Progenitor cell of endocrine pancreas (in vitro differentiated cells): ENCODE results near the gene LRP1B. TPM values are rescaled to one million over a fixed set of nuclear protein-coding genes. Genes with fewer than 3 reads are reported as not detected.

Source experiments
- DNase-seq: peaks from one replicate; pipeline ENCODE4 v3.0.0; 2021; ENCODE audit warnings: low spot score; ENCODE audit not compliant: unreplicated experiment
- H3K27ac Mint-ChIP-seq: 2 replicates; pipeline ENCODE4 v1.8.0; 2021; ENCODE audit warnings: mild to moderate bottlenecking, moderate library complexity, mixed read lengths
- H3K27me3 Mint-ChIP-seq: 2 replicates; pipeline ENCODE4 v1.8.0; 2021; ENCODE audit warnings: mixed read lengths
- H3K36me3 Mint-ChIP-seq: 2 replicates; pipeline ENCODE4 v1.8.0; 2022; ENCODE audit warnings: mixed read lengths; ENCODE audit not compliant: insufficient read depth
- H3K4me1 Mint-ChIP-seq: 2 replicates; pipeline ENCODE4 v1.8.0; 2021; ENCODE audit warnings: low read depth, mixed read lengths
- H3K4me3 Mint-ChIP-seq: 2 replicates; pipeline ENCODE4 v1.8.0; 2021; ENCODE audit warnings: low read depth, mild to moderate bottlenecking, moderate library complexity, mixed read lengths
- H3K9me3 Mint-ChIP-seq: 2 replicates; pipeline ENCODE4 v1.8.0; 2021; ENCODE audit warnings: low read depth, mixed read lengths
- CTCF ChIP-seq: fragments of 200-600 bp; sonication (generic); IDR thresholded peaks from one replicate; pipeline ENCODE4 v1.5.0; 2021; ENCODE audit warnings: antibody characterized with exemption, mild to moderate bottlenecking; ENCODE audit not compliant: unreplicated experiment
- total RNA-seq: library from RNA; stranded (reverse); gene quantifications from 2 replicates; pipeline ENCODE4 v1.2.1, GENCODE V29; 2021

The LRP1B gene
- total RNA-seq, 1 donor from 2014 or later = 0.57 TPM

- peaks cover 2% of the 10 kb centered on the region for H3K4me1 Mint-ChIP-seq
- TF ChIP-seq CTCF = no peak
- no peaks in the 10 kb centered on the region for H3K27me3 Mint-ChIP-seq
- no peak overlapping the region for H3K27ac Mint-ChIP-seq
- no peak for DNase-seq
- H3K4me3 Mint-ChIP-seq = no peak overlapping the region
- no peaks in the 10 kb centered on the region for H3K36me3 Mint-ChIP-seq
- H3K9me3 Mint-ChIP-seq = no peaks in the 10 kb centered on the region
These were observed 138.1 kb downstream of the LRP1B start for GRCh38 chr2:141992695-141993094.

DNA sequence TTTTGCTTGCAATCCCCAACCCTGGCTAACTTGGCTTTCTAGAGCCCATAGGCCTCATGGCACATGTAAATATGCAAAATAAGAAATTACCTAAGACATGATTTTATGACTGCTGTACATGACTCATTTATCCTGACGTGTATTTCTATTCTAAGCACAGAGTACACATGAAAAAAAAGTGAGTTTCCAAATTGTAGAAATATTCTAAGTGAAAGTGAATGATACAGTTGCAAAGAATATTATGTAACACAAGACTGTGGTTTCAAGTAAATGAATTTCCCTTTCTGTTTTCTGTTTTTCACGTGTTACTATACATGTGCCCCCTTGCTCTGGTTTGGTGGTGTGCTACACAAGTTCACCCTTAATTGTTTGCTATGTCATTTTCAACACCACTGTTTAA is 162.4 kb downstream of the LRP1B start:
- TF ChIP-seq CTCF = no peak
- DNase-seq = no peak
- no peak overlapping the region for H3K4me3 Mint-ChIP-seq
- H3K4me1 Mint-ChIP-seq = no peaks in the 10 kb centered on the region
- peaks cover 4% of the 10 kb centered on the region for H3K9me3 Mint-ChIP-seq
- H3K27ac Mint-ChIP-seq = no peak overlapping the region
- H3K27me3 Mint-ChIP-seq = no peaks in the 10 kb centered on the region
- H3K36me3 Mint-ChIP-seq = no peaks in the 10 kb centered on the region

DNA sequence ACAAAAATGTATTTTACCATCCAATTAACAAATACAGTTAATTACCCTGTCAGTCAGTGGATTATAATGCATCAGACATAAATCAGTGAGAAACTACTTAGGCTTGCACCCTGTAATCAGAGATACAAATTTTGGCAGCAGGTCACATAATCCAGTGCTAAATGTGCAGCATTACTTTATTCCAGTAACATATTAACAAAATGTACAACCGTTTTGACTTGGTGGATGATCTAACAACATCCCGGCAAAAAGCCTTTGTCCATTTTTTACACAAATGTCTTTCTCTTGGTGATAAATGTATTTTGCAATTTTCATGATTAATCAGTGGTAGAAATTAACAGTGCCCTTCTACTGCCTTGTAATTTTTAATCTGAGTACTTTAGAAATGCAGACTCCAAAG is 162.8 kb downstream of the LRP1B start:
- Mint-ChIP-seq H3K9me3 (peaks cover 4% of the 10 kb centered on the region), H3K27me3 (no peaks in the 10 kb centered on the region), H3K4me3 (no peak overlapping the region)

DNA sequence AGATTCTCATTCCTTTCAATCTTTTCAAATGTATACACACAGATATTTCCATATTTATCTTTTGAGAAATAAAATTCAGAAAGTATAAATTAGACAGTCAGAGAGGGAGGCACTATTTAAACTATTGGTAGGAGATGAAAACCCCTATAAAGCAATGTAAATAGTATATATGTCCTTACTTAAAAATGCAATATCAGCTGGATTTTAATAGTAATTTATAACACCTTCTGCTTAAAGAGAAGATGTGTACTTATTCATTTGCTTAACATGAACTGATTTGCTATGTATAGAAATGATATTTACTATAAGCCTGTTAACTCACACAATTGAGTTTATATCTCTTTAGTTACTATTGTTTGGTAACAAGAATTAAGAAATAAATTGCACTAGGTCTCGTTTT is 163.3 kb downstream of the LRP1B start:
- H3K4me1 Mint-ChIP-seq = no peaks in the 10 kb centered on the region
- no peak for DNase-seq
- no peaks in the 10 kb centered on the region for H3K27me3 Mint-ChIP-seq
- peaks cover 4% of the 10 kb centered on the region for H3K9me3 Mint-ChIP-seq
- no peak overlapping the region for H3K27ac Mint-ChIP-seq
- TF ChIP-seq CTCF = no peak
- H3K4me3 Mint-ChIP-seq = no peak overlapping the region
- H3K36me3 Mint-ChIP-seq = no peaks in the 10 kb centered on the region

More for the DNA sequence above, 162.8 kb downstream of the LRP1B start:
- no peaks in the 10 kb centered on the region for H3K36me3 Mint-ChIP-seq
- H3K27ac Mint-ChIP-seq = no peak overlapping the region
- no peak for TF ChIP-seq CTCF
- no peaks in the 10 kb centered on the region for H3K4me1 Mint-ChIP-seq
- no peak for DNase-seq

GRCh38 chr2:141959941-141960340 is 170.9 kb downstream of the LRP1B start:
- peaks cover 6% of the 10 kb centered on the region for H3K4me1 Mint-ChIP-seq
- TF ChIP-seq CTCF = no peak
- no peaks in the 10 kb centered on the region for H3K9me3 Mint-ChIP-seq
- no peaks in the 10 kb centered on the region for H3K36me3 Mint-ChIP-seq
- no peak overlapping the region for H3K4me3 Mint-ChIP-seq
- H3K27ac Mint-ChIP-seq = no peak overlapping the region
- H3K27me3 Mint-ChIP-seq = no peaks in the 10 kb centered on the region
- DNase-seq = no peak

- no peak overlapping the region for H3K4me3 Mint-ChIP-seq
- no peak for DNase-seq
- H3K9me3 Mint-ChIP-seq = no peaks in the 10 kb centered on the region
- no peaks in the 10 kb centered on the region for H3K36me3 Mint-ChIP-seq
- H3K27me3 Mint-ChIP-seq = no peaks in the 10 kb centered on the region
- no peak for TF ChIP-seq CTCF
- peaks cover 6% of the 10 kb centered on the region for H3K4me1 Mint-ChIP-seq
- H3K27ac Mint-ChIP-seq = no peak overlapping the region
These were observed 171.8 kb downstream of the LRP1B start for GRCh38 chr2:141959016-141959415.
